ENCODE measurements around the gene ZNF664. TPM values are rescaled to one million over a fixed set of nuclear protein-coding genes. Genes with fewer than 3 reads are reported as not detected.
A peak's percentile ranks its signal among the peaks of the same experiment; 100 is the strongest.

ZNF664 gene
- total and polyA plus RNA-seq, 2 experiments from 2014 or later, result 40.5 to 115 TPM

DNA sequence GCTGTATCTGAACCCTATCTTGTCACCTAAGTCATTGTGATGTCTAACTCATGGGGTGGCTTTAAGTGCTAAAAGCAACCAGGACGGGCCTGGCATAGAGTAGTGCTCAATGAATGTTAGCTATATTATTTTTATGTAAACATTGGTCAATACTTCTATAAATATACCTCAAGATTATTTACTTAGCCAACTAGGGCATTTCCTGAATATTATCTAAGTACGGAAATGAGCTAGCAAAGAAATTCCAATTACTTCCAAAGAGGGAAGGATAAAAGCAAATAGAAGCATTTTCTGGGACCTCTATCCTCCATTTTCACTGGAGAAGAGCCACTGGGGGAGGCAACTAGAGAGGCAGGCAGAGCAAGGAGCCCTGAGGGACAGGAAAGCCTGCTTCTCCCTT lies 21.0 kb upstream of the ZNF664 start:
- TF ChIP-seq CTCF (IDR thresholded peaks at IDR 0.05; ENCODE audit: low read depth, low read length), result no peak
- DNase-seq (ENCODE audit: low read depth in 1 of 2, low spot score in 1 of 2), result no peak
- no peak overlapping the region for H3K27ac ChIP-seq

DNA sequence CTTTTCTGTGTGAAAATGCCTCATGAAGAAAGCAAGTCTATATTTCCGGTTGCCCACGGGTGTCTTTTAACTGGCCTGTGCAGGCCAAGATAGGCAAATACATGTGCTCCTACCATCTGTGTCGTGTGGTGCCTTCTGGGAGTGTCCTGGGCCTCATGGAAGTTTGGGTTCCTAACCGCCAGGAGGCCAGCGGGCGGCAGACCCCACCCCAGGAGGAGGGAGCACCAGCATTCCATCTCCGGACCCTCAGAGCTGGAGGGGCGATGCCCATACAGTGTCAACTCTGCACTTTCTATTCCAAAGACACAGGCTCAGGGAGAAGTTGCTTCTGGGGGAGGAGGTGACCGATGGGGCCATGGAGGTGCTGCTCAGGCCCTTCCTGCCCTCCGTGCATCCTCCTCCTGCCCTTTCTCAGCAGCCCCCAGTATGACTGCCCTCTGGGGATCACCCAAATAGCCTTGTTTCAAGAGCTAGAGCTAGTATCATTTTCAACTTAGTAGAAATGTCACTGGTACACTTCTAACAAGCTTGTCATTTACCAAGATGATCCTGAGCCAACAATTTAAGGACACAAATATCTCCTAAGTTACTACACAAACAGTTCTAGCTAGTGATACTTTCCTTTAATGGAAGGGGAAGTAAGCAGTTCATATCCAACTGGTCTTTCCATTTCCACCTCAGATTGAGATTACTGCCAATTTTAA lies 18.2 kb upstream of the ZNF664 start:
- H3K27ac ChIP-seq, result no peak overlapping the region
- no peaks in the 10 kb centered on the region for H3K36me3 ChIP-seq
- H3K9me3 ChIP-seq (ENCODE audit: low read depth), result no peaks in the 10 kb centered on the region
- no peak overlapping the region for H3K4me3 ChIP-seq
- no peaks in the 10 kb centered on the region for H3K4me1 ChIP-seq (ENCODE audit: low read depth)
- no peak for TF ChIP-seq CTCF (IDR thresholded peaks at IDR 0.05; ENCODE audit: low read depth, low read length)
- H3K27me3 ChIP-seq, result no peaks in the 10 kb centered on the region
- DNase-seq (ENCODE audit: low read depth in 1 of 2, low spot score in 1 of 2), result no peak

More for the DNA sequence above, 21.0 kb upstream of the ZNF664 start:
- no peaks in the 10 kb centered on the region for H3K36me3 ChIP-seq
- no peaks in the 10 kb centered on the region for H3K27me3 ChIP-seq
- no peak overlapping the region for H3K4me3 ChIP-seq
- H3K4me1 ChIP-seq (ENCODE audit: low read depth), result no peaks in the 10 kb centered on the region
- no peaks in the 10 kb centered on the region for H3K9me3 ChIP-seq (ENCODE audit: low read depth)

- DNase-seq (ENCODE audit: low read depth in 1 of 2, low spot score in 1 of 2), result no peak
- no peaks in the 10 kb centered on the region for H3K27me3 ChIP-seq
- H3K4me1 ChIP-seq (ENCODE audit: low read depth), result no peaks in the 10 kb centered on the region
- no peak overlapping the region for H3K27ac ChIP-seq
- H3K36me3 ChIP-seq, result no peaks in the 10 kb centered on the region
- no peak overlapping the region for H3K4me3 ChIP-seq
- TF ChIP-seq CTCF (IDR thresholded peaks at IDR 0.05; ENCODE audit: low read depth, low read length), result no peak
- H3K9me3 ChIP-seq (ENCODE audit: low read depth), result no peaks in the 10 kb centered on the region
These were observed 16.8 kb upstream of the ZNF664 start for GRCh38 chr12:123956249-123956648.

DNA sequence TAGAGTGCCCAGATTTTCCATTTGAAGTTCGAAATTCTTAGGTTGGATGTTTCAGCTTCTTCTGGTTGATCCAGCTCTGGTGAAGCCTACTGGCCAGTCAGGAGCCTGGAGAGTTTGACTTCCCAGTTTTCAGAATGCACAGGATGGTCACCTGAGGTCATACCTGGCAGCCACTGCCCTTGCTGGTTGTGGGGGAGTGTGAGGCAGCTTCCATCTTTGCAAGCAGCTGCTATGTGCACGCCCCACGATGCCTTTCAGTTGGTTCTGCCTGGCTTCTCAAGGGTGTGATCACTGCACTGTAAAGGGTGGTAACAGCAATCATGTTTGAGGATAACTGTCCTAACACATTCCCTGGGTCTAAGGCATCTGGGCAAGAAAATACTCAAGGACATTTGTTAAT lies 15.8 kb upstream of the ZNF664 start:
- no peak overlapping the region for H3K4me3 ChIP-seq
- H3K27ac ChIP-seq, result no peak overlapping the region
- no peaks in the 10 kb centered on the region for H3K36me3 ChIP-seq
- no peaks in the 10 kb centered on the region for H3K27me3 ChIP-seq
- H3K4me1 ChIP-seq (ENCODE audit: low read depth), result no peaks in the 10 kb centered on the region
- DNase-seq (ENCODE audit: low read depth in 1 of 2, low spot score in 1 of 2), result no peak
- no peak for TF ChIP-seq CTCF (IDR thresholded peaks at IDR 0.05; ENCODE audit: low read depth, low read length)
- no peaks in the 10 kb centered on the region for H3K9me3 ChIP-seq (ENCODE audit: low read depth)

GRCh38 chr12:123958462-123958861 lies 14.6 kb upstream of the ZNF664 start:
- Histone ChIP-seq H3K4me1 (ENCODE audit: low read depth) (no peaks in the 10 kb centered on the region), H3K27me3 (no peaks in the 10 kb centered on the region)
- TF ChIP-seq CTCF (IDR thresholded peaks at IDR 0.05; ENCODE audit: low read depth, low read length), result no peak

More at GRCh38 chr12:123958462-123958861, 14.6 kb upstream of the ZNF664 start:
- peak overlapping the region; percentile 79 for H3K27ac ChIP-seq
- no peaks in the 10 kb centered on the region for H3K36me3 ChIP-seq
- H3K9me3 ChIP-seq (ENCODE audit: low read depth), result no peaks in the 10 kb centered on the region
- peak in 1 of 2 donors; percentile 65 for DNase-seq (ENCODE audit: low read depth in 1 of 2, low spot score in 1 of 2)
- H3K4me3 ChIP-seq, result no peak overlapping the region
